Measurements from ENCODE around the gene LOXHD1.

The LOXHD1 gene

GRCh38 chr18:46509530-46509929 lies 147.5 kb downstream of the LOXHD1 start:
- no peak for TF ChIP-seq CTCF (conservative IDR thresholded peaks at IDR 0.05; ENCODE audit: low read length)
- H3K4me3 ChIP-seq (ENCODE audit: low read length): no peak overlapping the region
- DNase-seq (ENCODE audit: low read depth): no peak

GRCh38 chr18:46506974-46507586 lies 149.9 kb downstream of the LOXHD1 start:
- no peak for DNase-seq (ENCODE audit: low read depth)
- TF ChIP-seq CTCF (conservative IDR thresholded peaks at IDR 0.05; ENCODE audit: low read length): no peak
- H3K4me3 ChIP-seq (ENCODE audit: low read length): no peak overlapping the region

GRCh38 chr18:46502444-46502843 lies 154.6 kb downstream of the LOXHD1 start:
- DNase-seq (ENCODE audit: low read depth): no peak
- H3K4me3 ChIP-seq (ENCODE audit: low read length): no peak overlapping the region
- no peak for TF ChIP-seq CTCF (conservative IDR thresholded peaks at IDR 0.05; ENCODE audit: low read length)

- no peak for DNase-seq (ENCODE audit: low read depth)
- no peak overlapping the region for H3K4me3 ChIP-seq (ENCODE audit: low read length)
- no peak for TF ChIP-seq CTCF (conservative IDR thresholded peaks at IDR 0.05; ENCODE audit: low read length)
Measured at GRCh38 chr18:46497129-46497528, 159.9 kb downstream of the LOXHD1 start.

GRCh38 chr18:46488471-46489213 lies 168.4 kb downstream of the LOXHD1 start:
- no peak overlapping the region for H3K4me3 ChIP-seq (ENCODE audit: low read length)
- TF ChIP-seq CTCF (conservative IDR thresholded peaks at IDR 0.05; ENCODE audit: low read length): no peak
- no peak for DNase-seq (ENCODE audit: low read depth)

GRCh38 chr18:46485675-46486194 lies 171.3 kb downstream of the LOXHD1 start:
- no peak for DNase-seq (ENCODE audit: low read depth)
- H3K4me3 ChIP-seq (ENCODE audit: low read length): no peak overlapping the region
- no peak for TF ChIP-seq CTCF (conservative IDR thresholded peaks at IDR 0.05; ENCODE audit: low read length)

GRCh38 chr18:46484971-46485370 lies 172.0 kb downstream of the LOXHD1 start:
- H3K4me3 ChIP-seq (ENCODE audit: low read length): no peak overlapping the region
- TF ChIP-seq CTCF (conservative IDR thresholded peaks at IDR 0.05; ENCODE audit: low read length): no peak
- no peak for DNase-seq (ENCODE audit: low read depth)

All from AG10803 (cell line).